HG03520 (cell line): ENCODE data around the gene MYO5B.
"Not testable (repeated sequence)": the region's sequence is repeated elsewhere in the genome, so short reads cannot be mapped to it uniquely, and the experiment has no call there.

Source experiments
- ATAC-seq: cut with Tn5 transposase; IDR thresholded peaks from one replicate; pipeline ENCODE4 v1.9.1; 2021; ENCODE audit warnings: mild to moderate bottlenecking, moderate library complexity; ENCODE audit not compliant: unreplicated experiment

MYO5B gene

DNA sequence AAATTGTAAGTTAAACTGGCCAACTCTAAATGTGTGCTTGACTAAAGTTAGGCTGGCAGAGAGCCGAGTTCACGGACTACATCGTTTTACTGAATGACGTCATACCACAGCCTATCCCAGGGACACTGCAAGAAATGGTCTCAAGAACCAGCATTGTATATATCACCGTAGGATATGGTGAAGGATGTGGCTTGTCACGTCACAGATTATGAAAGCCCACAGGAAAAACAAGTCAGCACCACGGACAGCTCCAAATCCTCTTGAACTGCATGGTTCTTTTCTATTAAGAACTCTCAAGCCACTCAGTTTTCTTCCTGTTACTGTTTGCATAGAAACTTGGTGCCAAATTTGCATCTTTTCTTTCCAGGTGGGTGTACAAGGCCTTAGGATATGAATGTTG, 296.5 kb downstream of the MYO5B start:
- ATAC-seq: no peak

DNA sequence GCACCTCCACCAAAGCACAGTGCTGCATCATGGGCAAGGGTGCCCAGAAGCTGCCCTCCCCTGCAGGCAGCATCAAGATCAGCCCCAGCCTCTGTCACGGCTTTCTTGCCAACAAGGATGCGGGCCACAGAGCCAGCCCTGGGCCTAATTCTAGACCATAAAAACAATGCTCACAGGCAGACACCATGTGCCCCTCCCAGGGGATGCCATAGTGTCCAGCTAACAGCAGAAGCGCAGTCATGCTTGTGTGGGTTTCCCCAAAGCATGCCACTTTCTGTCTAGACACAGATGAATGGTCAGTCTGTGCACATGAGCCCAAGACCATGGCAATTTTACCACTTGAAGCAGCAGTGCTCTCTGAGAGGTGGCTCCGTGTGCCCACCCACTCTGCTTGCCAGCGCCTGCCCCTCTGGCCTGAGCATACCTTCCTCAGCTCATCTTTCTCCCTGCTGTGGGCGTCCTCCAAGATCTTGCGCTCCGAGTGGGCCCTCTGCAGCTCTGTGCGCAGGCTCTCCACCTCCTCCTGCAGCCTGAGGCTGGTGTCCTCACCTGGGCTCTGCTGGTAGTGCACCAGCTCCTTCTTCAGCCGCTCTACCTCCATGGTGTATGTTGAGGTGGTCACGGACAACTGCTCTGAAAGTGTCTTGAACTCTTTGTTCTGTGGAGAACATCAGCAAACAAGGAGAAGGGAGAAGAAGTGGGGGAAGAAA, 300.3 kb downstream of the MYO5B start:
- no peak for ATAC-seq

DNA sequence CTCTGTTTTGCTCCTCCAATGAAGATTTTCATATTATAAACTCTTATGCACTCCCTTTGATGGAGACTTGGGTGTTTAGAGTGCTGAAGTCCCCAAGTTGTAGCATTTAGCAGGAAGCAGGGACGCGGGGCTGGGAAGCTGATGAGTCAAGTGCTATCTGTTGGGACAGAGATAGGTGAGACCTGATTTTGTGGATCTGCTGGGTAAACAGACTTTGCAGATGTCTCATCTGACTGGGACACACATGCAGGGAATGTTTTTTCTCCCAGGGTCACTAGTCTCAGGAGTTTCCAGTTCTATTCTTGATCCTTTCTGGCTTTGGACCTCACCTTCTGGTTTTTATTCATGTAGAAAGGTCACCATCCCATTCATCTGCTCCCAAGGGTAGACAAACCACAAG, 301.9 kb downstream of the MYO5B start:
- ATAC-seq: no peak

DNA sequence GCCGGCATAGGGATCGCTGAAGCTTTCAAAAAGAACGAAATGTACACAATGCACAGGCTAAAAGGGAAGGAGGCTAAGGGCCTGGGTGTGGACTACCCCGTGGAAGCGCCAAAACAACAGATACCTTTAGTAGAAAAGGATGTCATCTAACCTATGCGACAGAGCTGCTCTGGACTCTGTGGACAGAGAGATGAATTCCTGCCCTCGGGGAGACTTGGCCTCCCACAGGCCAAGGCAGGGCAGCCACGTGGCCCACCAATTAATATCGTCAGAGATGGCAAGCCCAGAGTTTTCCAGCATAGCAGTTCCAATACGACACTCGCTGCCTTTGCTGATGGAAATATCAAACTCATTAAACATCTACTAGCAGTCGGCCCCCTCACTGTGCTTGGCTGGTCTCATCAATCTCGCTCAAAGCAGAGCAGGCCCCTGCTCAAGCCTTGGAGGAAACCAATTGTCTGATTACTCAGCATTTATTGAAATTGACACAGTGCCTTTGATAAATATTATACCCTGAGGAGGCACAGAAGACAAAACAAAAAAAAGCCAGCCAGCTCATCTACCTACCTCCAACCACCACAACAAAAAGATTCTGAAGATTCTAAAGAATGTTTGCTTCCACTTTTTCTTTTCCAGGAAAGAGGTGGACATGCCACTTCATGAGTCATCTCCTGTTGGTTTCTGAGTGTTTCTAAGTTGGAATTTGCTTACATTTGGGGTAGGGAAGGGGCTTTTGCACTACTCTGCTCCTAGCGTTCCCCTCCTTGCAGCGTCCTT, 302.6 kb downstream of the MYO5B start:
- no peak for ATAC-seq

DNA sequence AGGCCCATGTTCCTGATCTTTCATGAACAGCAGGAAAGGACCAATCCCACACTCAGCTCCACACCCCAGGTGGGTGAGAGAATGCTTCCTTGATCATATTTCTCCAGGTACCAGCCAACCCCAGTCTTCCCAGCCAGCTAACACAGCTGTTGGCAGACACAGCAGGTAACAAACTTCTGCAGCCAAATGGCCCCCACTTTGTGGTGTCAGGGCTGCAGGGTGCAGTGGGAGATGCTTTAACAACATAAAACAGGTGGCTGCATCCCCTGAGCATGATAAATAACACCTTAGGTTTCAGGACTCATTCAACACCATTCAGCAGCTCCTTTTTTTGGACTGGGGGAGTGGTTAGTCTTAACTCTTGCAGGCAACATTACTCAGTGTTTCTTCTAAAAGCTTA, 304.9 kb downstream of the MYO5B start:
- no peak for ATAC-seq

DNA sequence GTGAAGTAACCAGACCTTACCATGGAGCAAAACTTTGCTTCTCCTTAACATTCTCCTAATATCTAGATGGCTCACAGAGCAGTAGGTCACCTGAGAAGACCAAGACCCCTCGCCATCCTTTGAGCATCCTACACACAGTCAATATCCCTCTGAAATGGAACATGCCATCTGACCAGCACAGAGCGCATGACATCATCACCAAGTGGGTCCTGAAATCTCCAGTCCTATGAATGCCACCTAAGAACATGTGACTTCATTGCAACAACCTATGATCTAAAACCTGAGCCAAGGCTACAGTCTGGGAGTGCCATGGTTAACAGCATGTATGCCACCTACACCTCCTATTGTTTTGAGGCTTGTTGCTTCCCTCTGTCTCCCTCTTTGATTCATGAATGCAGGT, 305.4 kb downstream of the MYO5B start:
- ATAC-seq: not testable (repeated sequence)

DNA sequence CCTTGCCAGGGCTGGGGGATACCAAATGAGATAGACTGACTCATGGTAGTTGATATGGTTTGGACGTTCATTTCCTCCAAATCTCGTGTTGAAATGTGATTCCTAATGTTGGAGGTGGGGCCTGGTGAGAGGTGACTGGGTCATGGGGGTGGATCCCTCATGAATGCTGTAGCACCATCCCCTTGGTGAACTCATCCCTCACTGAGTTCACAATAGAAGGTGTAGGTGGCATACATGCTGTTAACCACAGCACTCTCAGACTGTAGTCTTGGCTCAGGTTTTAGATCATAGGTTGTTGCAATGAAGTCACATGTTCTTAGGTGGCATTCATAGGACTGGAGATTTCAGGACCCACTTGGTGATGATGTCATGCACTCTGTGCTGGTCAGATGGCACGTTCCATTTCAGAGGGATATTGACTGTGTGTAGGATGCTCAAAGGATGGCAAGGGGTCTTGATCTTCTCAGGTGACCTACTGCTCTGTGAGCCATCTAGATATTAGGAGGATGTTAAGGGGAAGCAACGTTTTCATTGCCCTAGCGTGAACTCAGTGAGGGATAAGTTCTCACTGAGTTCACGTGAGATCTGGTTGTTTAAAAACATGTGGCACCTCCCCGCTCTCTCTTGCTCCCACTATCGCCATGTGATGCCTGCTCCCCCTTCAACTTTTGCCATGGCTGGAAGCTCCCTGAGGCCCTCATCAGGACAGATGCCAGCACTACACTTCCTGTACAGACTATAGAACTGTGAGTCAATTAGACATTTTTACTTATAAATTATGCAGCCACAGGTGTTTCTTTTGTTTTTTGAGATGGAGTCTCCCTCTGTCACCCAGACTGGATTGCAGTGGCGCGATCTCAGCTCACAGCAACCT, 307.8 kb downstream of the MYO5B start:
- no peak for ATAC-seq

DNA sequence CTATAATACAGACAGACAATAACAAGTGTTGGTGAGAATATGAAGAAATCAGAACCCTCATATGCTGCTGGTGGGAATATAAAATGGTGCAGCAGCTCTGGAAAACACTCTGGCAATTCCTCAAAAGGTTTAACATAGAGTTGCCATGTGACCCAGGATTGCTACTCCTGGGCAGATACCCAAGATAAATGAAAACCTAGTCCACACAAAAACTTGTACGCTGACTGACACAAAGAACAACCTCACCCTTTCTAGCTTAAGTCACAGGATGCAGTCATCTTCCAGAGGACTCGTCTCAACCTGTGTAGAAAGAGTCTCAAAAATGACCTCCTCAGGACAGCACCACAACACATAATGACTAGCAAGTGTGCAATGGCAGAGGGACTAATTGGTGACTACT, 310.0 kb downstream of the MYO5B start:
- ATAC-seq: no peak

DNA sequence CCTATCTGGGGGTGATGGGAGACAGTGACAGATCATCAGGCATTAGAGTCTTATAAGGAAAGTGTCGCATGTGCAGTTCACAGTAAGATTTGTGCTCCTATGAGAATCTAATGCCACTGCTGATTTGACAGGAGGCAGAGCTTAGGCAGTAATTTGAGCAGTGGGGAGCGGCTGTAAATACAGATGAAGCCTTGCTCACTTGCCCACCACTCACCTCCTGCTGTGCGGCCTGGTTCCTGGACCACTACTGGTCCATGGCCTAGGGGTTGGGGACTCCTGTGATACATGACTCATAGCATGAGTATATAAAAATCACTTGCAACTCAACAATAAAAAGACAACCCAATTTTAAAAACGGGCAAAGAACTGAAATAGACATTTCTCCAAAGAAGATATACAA, 310.5 kb downstream of the MYO5B start:
- ATAC-seq: no peak

DNA sequence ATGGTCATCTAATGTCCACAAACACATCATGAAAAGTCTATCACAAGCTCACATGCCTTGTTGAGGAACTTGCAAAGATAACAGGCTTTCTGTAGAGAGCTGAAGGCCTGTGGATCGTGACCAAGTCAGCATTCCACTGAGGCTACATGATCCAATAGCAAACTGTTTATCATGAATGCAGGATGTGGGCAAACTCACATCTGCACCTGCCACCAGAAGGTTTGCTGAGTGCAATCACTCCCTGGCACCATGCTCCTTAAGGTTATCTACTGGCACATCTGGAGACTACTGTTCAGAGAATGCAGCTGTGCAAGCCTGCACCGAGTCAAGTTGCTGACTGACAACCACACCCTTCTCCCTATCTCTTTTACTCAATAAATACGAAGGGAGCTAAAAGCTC, 314.3 kb downstream of the MYO5B start:
- no peak for ATAC-seq

DNA sequence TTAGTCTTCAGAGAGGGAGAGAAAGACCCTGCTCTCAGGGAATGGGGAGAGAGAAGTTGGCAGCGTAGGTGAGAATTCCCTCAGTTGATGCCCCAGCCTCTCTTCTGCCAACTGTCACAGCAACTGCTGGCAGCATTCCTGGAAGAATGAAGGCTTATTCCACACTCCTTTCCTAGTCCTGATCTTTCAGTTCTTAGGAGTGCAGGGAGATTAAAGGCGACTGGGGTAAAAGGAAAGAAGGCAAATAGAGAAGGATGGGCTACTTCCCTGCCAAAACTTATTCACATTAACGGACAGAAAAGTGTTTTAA, 315.7 kb downstream of the MYO5B start:
- no peak for ATAC-seq

DNA sequence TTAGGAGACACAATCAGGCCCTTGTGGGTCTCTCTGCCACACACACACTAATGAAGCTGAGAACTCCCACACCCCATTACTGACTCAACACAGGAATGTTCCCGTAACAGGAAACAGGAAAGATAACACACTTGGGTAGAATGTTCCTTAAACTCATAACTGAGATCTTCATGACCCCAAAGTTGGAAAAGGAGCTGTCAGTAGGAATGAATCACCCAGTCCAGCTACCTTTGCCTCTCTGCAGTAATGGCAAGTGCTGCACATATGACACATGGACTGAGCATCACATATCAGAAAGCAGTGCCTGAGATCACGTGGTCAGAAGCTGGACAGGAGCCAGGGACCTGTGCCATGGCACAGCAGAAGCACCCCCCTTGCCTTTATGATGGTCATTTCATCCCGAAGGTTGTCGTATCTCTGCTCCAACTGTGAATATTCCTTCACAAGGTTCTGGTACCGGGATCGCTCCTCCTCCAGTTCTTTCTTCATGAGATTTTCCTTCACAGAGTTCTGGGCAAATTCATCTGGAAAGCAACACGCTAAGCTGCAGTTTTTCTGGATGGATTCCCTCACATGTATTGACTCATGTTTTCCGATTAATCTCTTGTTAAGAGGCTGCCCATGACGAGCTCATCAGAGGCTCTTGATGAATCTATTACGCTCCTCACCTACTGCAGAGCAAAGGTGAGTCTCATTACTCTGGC, 316.2 kb downstream of the MYO5B start:
- no peak for ATAC-seq

DNA sequence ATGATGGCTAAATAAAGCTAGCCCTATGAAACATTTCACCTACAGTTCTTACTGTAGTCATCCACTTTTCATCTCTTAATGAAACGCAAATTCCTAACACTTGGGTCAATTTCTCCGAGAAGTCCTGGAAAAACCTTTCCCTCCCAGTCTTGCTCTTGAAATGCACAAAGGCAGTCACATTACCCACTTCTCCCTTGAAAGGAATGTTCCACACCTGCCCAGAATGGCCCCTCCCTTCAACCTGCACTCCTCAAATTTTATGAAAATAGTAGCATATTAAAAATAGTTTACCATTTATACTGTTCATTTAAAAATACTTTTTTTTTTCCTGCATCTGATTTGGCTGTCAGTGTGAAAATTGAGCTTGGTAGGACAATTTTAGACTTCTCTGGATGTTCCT, 316.9 kb downstream of the MYO5B start:
- no peak for ATAC-seq

DNA sequence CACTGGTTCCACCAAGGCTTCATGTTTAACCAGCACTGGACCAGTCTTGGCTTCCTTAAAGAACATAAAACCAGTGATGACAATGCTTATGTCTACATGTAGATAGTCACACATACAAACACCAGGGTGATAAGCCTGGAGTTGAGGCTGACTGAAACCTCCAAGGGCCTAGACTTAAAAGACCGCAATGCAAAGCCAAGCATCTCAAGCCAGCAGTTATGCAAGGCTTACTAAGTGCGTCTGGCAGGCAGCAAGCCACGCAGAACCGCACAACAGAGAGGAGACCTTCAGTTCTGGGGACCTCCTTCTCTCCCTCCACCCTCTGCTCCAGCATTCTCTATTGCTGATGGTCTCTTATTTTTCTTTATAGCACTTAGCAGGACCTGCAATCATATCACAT, 318.4 kb downstream of the MYO5B start:
- no peak for ATAC-seq

DNA sequence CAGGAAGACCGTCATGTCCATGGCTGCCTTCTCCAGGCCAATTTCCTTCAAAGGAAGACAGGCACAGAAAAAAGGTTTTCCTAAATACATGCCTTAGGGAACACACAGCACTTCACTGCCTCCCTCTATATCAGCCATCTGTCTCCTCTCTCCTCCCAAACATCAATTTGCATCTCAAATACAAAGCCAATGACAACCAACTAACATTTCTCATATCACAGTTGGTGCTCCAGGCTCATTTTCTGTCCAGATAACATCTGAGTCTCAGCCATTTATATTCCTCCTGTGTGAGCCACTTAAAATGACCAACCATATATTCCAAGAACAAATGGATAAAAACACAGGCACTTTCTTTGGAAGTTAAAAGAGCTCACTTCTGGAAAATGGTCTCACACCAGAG, 319.2 kb downstream of the MYO5B start:
- no peak for ATAC-seq

DNA sequence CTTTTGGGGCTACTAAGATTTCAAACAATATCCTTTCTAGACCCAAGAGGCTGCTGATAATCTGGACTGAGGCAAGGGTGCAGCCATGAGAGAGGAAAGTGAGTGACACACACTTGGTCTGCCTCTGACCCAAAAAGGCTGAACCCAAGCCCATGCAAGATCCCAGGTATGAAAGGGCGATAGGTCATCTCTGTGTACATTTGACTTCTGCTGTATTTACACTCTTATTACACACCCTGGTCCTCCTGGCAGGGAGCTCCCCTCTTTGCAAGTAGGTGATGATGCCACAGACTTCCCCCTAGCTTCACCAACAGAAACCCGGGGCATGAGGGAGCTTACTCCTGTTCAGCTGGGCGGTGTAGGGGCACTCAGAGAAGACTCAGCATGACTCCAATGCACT, 319.8 kb downstream of the MYO5B start:
- no peak for ATAC-seq

DNA sequence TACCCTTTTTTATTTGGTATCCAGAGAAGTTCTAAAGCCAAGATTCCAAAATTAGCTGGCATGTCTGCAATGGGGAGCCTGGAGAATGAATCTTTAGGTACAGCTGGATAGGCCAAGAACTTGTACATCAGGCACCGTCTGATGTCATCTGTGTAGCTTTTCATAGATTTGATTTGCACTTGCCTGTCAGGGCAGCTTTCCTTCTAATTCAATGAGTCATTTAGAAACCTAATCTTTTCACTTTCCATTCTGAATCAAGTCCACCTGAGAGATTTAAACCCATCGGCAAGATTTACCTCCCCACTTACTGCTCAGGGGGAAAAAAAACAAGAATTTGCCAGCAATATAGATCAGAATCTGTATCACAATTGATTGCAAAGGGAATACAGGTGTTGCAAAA, 320.7 kb downstream of the MYO5B start:
- ATAC-seq: no peak

DNA sequence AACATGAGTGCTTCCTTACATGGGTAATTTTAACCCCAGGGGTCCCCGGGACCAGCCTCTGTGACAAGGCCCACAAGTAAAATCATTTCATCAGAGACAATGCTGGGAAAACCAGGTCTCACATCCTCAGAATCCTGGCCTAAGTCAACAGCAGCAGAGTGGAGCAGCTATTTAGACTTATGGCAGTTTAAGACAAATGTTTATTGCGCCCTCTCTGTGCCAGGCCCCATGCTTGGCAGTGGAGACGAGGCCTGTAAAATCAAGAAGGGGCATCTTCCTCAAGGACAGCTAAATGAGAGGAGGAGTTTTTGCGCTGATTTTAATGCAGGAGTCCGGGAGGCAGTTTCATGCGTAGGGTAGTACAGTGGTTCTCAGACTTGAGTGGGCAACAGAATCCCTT, 325.6 kb downstream of the MYO5B start:
- no peak for ATAC-seq

DNA sequence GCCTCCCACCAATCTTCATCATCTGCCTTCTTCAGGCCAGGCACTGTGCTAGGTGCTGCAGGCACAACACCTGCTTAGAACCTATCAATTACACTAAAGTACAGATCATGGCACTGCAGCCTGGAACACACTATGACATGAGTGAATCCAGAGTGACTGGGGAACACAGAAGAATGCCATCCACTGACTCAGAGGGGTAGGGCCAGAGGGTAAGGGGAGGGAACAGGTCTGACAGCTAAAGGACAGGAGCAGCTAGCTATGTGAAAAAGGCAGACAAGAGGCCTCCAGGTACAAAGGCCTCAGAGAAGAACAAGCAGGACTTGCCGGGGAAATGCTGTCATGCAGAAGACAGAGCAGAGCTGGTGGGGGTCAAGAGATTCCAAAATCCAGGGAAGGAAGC, 328.3 kb downstream of the MYO5B start:
- ATAC-seq: no peak

DNA sequence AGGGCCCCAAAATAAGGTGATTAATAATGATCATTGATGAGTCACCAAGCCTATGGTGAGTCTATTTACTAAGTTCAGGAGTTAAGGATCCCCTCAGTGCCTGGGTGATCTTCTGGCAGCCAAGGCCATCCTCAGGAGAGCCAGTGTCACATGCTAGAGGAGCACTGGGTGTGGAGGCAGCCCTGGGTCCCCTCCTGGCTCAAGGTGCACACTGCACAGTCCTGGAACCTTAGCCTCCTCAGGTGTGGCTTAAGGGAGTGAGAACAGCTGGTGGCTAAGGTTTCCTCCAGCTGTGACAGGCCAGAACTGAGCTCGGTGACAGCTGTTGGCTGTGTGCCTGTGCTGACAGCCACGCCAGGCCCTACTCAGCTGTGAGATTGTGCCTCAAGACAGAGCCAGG, 329.5 kb downstream of the MYO5B start:
- ATAC-seq: no peak
